K562 (cell line): Measurements from ENCODE around the gene SLC12A9. TPM values are rescaled to one million over a fixed set of nuclear protein-coding genes. Genes with fewer than 3 reads are reported as not detected.

Experiments used
- ARID2 ChIP-seq: fragments of 450-650 bp; IDR thresholded peaks from 2 replicates; pipeline ENCODE4 v1.6.1; 2017; ENCODE audit warnings: antibody characterized with exemption, mild to moderate bottlenecking
- CEBPB ChIP-seq: fragments of 450-650 bp; IDR thresholded peaks from 2 replicates; pipeline ENCODE4 v1.6.1; 2016; ENCODE audit warnings: missing genetic modification characterization, missing compliant biosample characterization
- CEBPG ChIP-seq, 3 experiments: fragments of 200-800 bp in 1 of 3; sonication (Bioruptor generic) in 1 of 3; sonication (generic) in 1 of 3; formaldehyde crosslinking in 1 of 3; IDR thresholded peaks in 2 of 3; conservative IDR thresholded peaks in 1 of 3; 2 replicates each; pipeline versions ENCODE4 v1.6.1 to v1.8.0; 2016 to 2022; ENCODE audit warnings: missing compliant biosample characterization in 2 of 3, missing genetic modification characterization in 2 of 3, mild to moderate bottlenecking in 1 of 3, missing genetic modification reagents in 1 of 3
- CHD1 ChIP-seq: fragments of 200-600 bp; sonication (generic); IDR thresholded peaks from one replicate; pipeline ENCODE4 v1.6.1; 2012; ENCODE audit warnings: mild to moderate bottlenecking, moderate library complexity, low read length, inconsistent platforms
- E2F3 ChIP-seq: fragments of 250-450 bp; sonication (Bioruptor Pico); IDR thresholded peaks from 2 replicates; pipeline ENCODE4 v1.4.0; 2020; ENCODE audit warnings: mild to moderate bottlenecking
- ELF2 ChIP-seq: fragments of 250-450 bp; sonication (Bioruptor Pico); IDR thresholded peaks from 2 replicates; pipeline ENCODE4 v1.5.0; 2021; ENCODE audit warnings: mild to moderate bottlenecking
- EP300 ChIP-seq: IDR thresholded peaks from 2 replicates; pipeline ENCODE4 v1.6.1; 2012; ENCODE audit warnings: low read length, improper control_type of control experiment
- HDAC8 ChIP-seq: fragments of 450-650 bp; IDR thresholded peaks from 2 replicates; pipeline ENCODE4 v1.6.1; 2016; ENCODE audit warnings: mild to moderate bottlenecking, missing genetic modification characterization, moderate library complexity, missing compliant biosample characterization
- JUND ChIP-seq, 2 experiments: IDR thresholded peaks; 2 replicates in 1 of 2; 3 replicates in 1 of 2; pipeline ENCODE4 v1.6.1; 2011; ENCODE audit warnings: borderline replicate concordance in 2 of 2, low read depth in 2 of 2, low read length in 2 of 2, improper control_type of control experiment in 1 of 2, missing biosample characterization in 1 of 2, missing genetic modification characterization in 1 of 2, missing genetic modification reagents in 1 of 2
- LCOR ChIP-seq: sonication (generic); formaldehyde crosslinking; IDR thresholded peaks from 2 replicates; pipeline ENCODE4 v1.8.0; 2022; ENCODE audit warnings: mild to moderate bottlenecking, missing genetic modification reagents
- MLX ChIP-seq, 2 experiments: fragments of 450-650 bp in 1 of 2; sonication (generic) in 1 of 2; formaldehyde crosslinking; conservative IDR thresholded peaks; 2 replicates each; pipeline versions ENCODE4 v1.4.0 to v1.8.1; 2020 to 2022; ENCODE audit warnings: mild to moderate bottlenecking in 1 of 2, missing genetic modification reagents in 1 of 2
- POLR3G ChIP-seq: IDR thresholded peaks from 2 replicates; pipeline ENCODE4 v1.6.1; 2011; ENCODE audit not compliant: insufficient read length, insufficient replicate concordance; ENCODE audit errors: extremely low read depth
- RUNX1 ChIP-seq: sonication (generic); IDR thresholded peaks from 2 replicates; pipeline ENCODE4 v1.6.1; 2016; ENCODE audit warnings: antibody characterized with exemption, low read depth
- SRSF7 ChIP-seq: fragments of 200-400 bp; formaldehyde crosslinking; optimal IDR thresholded peaks from 2 replicates; pipeline ENCODE3; 2017; ENCODE audit warnings: mild to moderate bottlenecking, low read depth, low read length
- TCF7L2 ChIP-seq: fragments of 150-350 bp; IDR thresholded peaks from 2 replicates; pipeline ENCODE4 v1.6.1; 2016; ENCODE audit warnings: low read depth, mild to moderate bottlenecking, low read length, moderate library complexity
- ZFP1 ChIP-seq: fragments of 450-650 bp; formaldehyde crosslinking; IDR thresholded peaks from 2 replicates; pipeline ENCODE4 v1.4.0; 2020; ENCODE audit warnings: mild to moderate bottlenecking, mixed read lengths
- ZNF764 ChIP-seq: fragments of 250-450 bp; sonication (Bioruptor Pico); IDR thresholded peaks from 2 replicates; pipeline ENCODE4 v1.4.0; 2020; ENCODE audit warnings: low read depth, mild to moderate bottlenecking, moderate library complexity
- ZNF79 ChIP-seq: fragments of 250-450 bp; sonication (Bioruptor Pico); IDR thresholded peaks from 2 replicates; pipeline ENCODE4 v1.4.0; 2020; ENCODE audit warnings: low read depth, mild to moderate bottlenecking, moderate library complexity
- polyA plus RNA-seq, 8 experiments: library from polyadenylated mRNA; depleted of rRNA in 4 of 8; stranded (reverse) in 5 of 8; unstranded in 3 of 8; fragments of >200 nt; fragmentation: Nextera tagmentation in 2 of 8; fragmentation: Illumina TruSeq in 1 of 8; extraction: Ambion mirVana in 2 of 8; extraction: Trizol in 1 of 8; gene quantifications; 2 replicates each; pipeline versions ENCODE4 v1.2.1 to v1.2.3, GENCODE V29; 2011 to 2014; ENCODE audit warnings: inconsistent platforms in 1 of 8, missing spikeins in 1 of 8
- total RNA-seq, 7 experiments: library from RNA; depleted of rRNA in 6 of 7; stranded (reverse); fragments of >200 nt in 6 of 7; fragmentation: Illumina TruSeq in 2 of 7; extraction: Trizol in 2 of 7; gene quantifications; 2 replicates each; pipeline versions ENCODE4 v1.2.1 to v1.2.3, GENCODE V29; 2011 to 2021; ENCODE audit warnings: low replicate concordance in 1 of 7
- TF ChIP-seq, protein P1 (sequence below): sonication (generic); formaldehyde crosslinking; IDR thresholded peaks from 2 replicates; pipeline ENCODE4 v1.8.0; 2023; ENCODE audit warnings: mild to moderate bottlenecking, missing genetic modification reagents
- TF ChIP-seq, protein P2 (sequence below): fragments of 200-400 bp; formaldehyde crosslinking; IDR thresholded peaks from 2 replicates; pipeline ENCODE4 v1.6.1; 2017; ENCODE audit warnings: mild to moderate bottlenecking, low read depth, low read length, moderate library complexity

Gene SLC12A9
- total and polyA plus RNA-seq, 9 of the 15 experiments (the other 6 are each of a cell fraction or from before 2014, with no cell fraction given), result 0.06 to 20.2 (median 10.7) TPM

DNA sequence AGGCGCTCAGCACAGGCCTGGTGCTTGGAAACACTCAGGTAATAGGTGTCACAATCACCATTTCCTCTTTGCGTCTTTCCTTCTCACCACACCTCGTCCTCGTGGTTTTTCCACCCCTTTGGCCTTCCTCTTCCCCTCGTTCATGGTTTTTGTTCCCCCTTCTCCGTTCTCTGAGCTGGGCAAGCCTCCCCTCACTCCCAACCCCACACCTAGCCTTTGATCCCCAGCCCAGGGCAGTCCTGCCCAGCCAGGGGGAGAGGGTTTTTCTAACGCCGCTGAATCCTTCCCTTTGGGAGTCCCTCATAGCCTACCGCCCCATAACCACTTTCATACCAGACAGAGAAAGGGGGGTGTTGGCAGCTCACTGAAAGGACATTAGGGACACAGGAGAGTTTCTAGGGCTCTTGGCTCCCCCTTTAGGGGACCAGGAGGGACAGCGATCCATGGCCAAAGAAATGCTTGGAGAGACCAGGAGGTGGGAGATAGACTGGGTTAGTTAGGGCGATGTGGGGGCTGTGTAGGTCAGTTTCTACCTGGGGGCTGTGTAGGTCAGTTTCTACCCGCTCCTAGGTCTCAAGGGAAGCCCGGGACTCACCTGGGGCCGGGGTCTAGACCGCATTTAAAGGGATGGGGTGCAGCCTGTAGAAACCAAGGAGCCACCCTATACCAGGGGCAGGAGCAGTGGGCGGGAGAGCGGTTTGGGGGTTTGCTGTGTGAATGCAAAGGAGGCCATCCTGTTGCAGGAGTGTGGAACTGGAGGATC, 26.6 kb upstream of the SLC12A9 start (continued):
- TF ChIP-seq, protein P1, sequence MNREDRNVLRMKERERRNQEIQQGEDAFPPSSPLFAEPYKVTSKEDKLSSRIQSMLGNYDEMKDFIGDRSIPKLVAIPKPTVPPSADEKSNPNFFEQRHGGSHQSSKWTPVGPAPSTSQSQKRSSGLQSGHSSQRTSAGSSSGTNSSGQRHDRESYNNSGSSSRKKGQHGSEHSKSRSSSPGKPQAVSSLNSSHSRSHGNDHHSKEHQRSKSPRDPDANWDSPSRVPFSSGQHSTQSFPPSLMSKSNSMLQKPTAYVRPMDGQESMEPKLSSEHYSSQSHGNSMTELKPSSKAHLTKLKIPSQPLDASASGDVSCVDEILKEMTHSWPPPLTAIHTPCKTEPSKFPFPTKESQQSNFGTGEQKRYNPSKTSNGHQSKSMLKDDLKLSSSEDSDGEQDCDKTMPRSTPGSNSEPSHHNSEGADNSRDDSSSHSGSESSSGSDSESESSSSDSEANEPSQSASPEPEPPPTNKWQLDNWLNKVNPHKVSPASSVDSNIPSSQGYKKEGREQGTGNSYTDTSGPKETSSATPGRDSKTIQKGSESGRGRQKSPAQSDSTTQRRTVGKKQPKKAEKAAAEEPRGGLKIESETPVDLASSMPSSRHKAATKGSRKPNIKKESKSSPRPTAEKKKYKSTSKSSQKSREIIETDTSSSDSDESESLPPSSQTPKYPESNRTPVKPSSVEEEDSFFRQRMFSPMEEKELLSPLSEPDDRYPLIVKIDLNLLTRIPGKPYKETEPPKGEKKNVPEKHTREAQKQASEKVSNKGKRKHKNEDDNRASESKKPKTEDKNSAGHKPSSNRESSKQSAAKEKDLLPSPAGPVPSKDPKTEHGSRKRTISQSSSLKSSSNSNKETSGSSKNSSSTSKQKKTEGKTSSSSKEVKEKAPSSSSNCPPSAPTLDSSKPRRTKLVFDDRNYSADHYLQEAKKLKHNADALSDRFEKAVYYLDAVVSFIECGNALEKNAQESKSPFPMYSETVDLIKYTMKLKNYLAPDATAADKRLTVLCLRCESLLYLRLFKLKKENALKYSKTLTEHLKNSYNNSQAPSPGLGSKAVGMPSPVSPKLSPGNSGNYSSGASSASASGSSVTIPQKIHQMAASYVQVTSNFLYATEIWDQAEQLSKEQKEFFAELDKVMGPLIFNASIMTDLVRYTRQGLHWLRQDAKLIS, result peak; percentile 65; the same call in 1 of the 2 replicates
- no peak for TF ChIP-seq ZNF764
- TF ChIP-seq SRSF7, result no peak
- TF ChIP-seq HDAC8 (tag), result no peak
- TF ChIP-seq ELF2 (CRISPR knock-in tag), result peak; percentile 53; the same call in 1 of the 2 replicates
- no peak for TF ChIP-seq ZFP1 (CRISPR knock-in tag)
- TF ChIP-seq LCOR, result 0 out of 2 replicates have a peak, but pooled peaks have one; percentile 13
- TF ChIP-seq RUNX1, result no peak
- TF ChIP-seq CEBPG (CRISPR knock-in tag; IDR thresholded peaks at IDR 0.05), result no peak
- TF ChIP-seq CEBPG (tag; conservative IDR thresholded peaks at IDR 0.05 in 1 of 2, IDR thresholded peaks at IDR 0.05 in 1 of 2), result no peak
- TF ChIP-seq JUND (IDR thresholded peaks at IDR 0.05; ENCODE audit: borderline replicate concordance, low read depth, low read length), result peak; percentile 24; the same call in 1 of the 2 replicates
- peak; percentile 17; the same call in 1 of the 3 replicates for TF ChIP-seq JUND (tag; IDR thresholded peaks at IDR 0.05; ENCODE audit: borderline replicate concordance, low read depth, low read length)
- TF ChIP-seq ARID2, result no peak
- TF ChIP-seq EP300, result 0 out of 2 replicates have a peak, but pooled peaks have one; percentile 8
- TF ChIP-seq CHD1, result peak; percentile 24
- no peak for TF ChIP-seq TCF7L2
- TF ChIP-seq E2F3, result no peak
- TF ChIP-seq MLX (CRISPR knock-in tag; conservative IDR thresholded peaks at IDR 0.05), result no peak
- TF ChIP-seq, protein P2, sequence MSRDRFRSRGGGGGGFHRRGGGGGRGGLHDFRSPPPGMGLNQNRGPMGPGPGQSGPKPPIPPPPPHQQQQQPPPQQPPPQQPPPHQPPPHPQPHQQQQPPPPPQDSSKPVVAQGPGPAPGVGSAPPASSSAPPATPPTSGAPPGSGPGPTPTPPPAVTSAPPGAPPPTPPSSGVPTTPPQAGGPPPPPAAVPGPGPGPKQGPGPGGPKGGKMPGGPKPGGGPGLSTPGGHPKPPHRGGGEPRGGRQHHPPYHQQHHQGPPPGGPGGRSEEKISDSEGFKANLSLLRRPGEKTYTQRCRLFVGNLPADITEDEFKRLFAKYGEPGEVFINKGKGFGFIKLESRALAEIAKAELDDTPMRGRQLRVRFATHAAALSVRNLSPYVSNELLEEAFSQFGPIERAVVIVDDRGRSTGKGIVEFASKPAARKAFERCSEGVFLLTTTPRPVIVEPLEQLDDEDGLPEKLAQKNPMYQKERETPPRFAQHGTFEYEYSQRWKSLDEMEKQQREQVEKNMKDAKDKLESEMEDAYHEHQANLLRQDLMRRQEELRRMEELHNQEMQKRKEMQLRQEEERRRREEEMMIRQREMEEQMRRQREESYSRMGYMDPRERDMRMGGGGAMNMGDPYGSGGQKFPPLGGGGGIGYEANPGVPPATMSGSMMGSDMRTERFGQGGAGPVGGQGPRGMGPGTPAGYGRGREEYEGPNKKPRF, result no peak
- 0 out of 2 replicates have a peak, but pooled peaks have one; percentile 14 for TF ChIP-seq CEBPB (tag)
- no peak for TF ChIP-seq POLR3G
- no peak for TF ChIP-seq ZNF79
